ENCODE results near the gene TASOR2. TPM values are rescaled to one million over a fixed set of nuclear protein-coding genes. Genes with fewer than 3 reads are reported as not detected.

The TASOR2 gene
- total RNA-seq, 1 experiment from 2014 or later = 123 TPM

DNA sequence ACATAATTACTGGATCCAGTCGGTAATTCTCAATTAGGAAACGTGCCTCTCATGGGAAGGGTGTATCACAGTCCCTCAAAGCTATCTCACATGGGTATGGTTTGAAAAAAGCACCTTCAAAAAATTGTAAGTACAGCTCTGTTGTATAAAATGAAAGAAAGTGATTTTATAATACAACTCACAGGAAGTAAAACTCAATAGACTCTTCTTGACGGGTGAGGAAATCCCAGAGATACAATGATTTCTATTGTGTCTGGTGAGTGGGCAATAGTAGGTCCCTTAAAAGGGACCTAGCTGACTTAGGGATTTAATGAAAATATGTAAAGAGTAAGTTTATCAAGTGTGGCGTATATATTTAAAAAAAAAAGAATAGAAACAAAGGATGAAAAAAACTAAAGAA lies 27.0 kb downstream of the TASOR2 start:
- peak overlapping the region; percentile 64 for H3K27ac Mint-ChIP-seq (ENCODE audit: low read depth, unreplicated experiment)
- POLR2A ChIA-PET = interaction anchor here (0.7 to 3.3 kb wide), 6 partner anchors 15 to 194 kb away, joined by 3 to 28 read pairs (median 9); partner anchors contain the start of gene TASOR2
- H3K27me3 Mint-ChIP-seq (ENCODE audit: insufficient read depth, unreplicated experiment) = no peaks in the 10 kb centered on the region
- no peaks in the 10 kb centered on the region for H3K36me3 Mint-ChIP-seq (ENCODE audit: insufficient read depth, unreplicated experiment)
- intact Hi-C loops (cut with micrococcal nuclease) = no loop called here
- DNase-seq (ENCODE audit: unreplicated experiment) = no peak
- H3K9me3 Mint-ChIP-seq (ENCODE audit: unreplicated experiment) = no peaks in the 10 kb centered on the region
- H3K4me3 Mint-ChIP-seq (ENCODE audit: unreplicated experiment) = peak overlapping the region; percentile 16
- peaks cover 34% of the 10 kb centered on the region for H3K4me1 Mint-ChIP-seq (ENCODE audit: insufficient read depth, unreplicated experiment)
- BruUV-seq (replicated peaks) = no TSS peak
- TF ChIP-seq, protein P1, sequence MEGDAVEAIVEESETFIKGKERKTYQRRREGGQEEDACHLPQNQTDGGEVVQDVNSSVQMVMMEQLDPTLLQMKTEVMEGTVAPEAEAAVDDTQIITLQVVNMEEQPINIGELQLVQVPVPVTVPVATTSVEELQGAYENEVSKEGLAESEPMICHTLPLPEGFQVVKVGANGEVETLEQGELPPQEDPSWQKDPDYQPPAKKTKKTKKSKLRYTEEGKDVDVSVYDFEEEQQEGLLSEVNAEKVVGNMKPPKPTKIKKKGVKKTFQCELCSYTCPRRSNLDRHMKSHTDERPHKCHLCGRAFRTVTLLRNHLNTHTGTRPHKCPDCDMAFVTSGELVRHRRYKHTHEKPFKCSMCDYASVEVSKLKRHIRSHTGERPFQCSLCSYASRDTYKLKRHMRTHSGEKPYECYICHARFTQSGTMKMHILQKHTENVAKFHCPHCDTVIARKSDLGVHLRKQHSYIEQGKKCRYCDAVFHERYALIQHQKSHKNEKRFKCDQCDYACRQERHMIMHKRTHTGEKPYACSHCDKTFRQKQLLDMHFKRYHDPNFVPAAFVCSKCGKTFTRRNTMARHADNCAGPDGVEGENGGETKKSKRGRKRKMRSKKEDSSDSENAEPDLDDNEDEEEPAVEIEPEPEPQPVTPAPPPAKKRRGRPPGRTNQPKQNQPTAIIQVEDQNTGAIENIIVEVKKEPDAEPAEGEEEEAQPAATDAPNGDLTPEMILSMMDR (IDR thresholded peaks at IDR 0.05; ENCODE audit: unreplicated experiment) = no peak
- CTCF ChIA-PET = interaction anchor here (0.6 kb wide), 1 partner anchor 283 kb away, joined by 3 read pairs; no protein-coding TSS in a partner anchor

DNA sequence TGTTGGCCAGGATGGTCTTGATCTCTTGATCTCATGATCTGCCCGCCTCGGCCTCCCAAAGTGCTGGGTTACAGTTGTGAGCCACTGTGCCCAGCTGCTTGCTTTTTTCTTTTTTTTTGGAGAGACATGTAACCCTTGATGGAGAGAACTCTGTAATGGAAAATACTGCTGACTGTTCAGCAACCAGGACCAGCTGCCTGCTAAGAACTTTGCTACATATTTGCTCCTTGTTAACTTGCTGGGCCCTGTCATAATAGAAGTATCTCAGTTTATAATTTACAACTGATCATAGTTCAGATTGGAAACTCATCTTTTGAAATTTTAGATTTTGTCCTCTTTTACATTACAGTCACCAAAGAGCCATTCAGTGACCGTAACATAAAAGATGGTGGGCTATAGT lies 34.9 kb downstream of the TASOR2 start:
- ChIA-PET POLR2A (interaction anchor here (1.0 to 1.1 kb wide), 2 partner anchors 13 to 44 kb away, joined by 3 to 4 read pairs; no protein-coding TSS in a partner anchor), CTCF (interaction anchor here (0.7 kb wide), 1 partner anchor 59 kb away, joined by 3 read pairs; no protein-coding TSS in a partner anchor)
- Mint-ChIP-seq H3K27me3 (ENCODE audit: insufficient read depth, unreplicated experiment) (no peaks in the 10 kb centered on the region), H3K36me3 (ENCODE audit: insufficient read depth, unreplicated experiment) (peaks cover 22% of the 10 kb centered on the region), H3K4me1 (ENCODE audit: insufficient read depth, unreplicated experiment) (peaks cover 10% of the 10 kb centered on the region), H3K27ac (ENCODE audit: low read depth, unreplicated experiment) (no peak overlapping the region), H3K4me3 (ENCODE audit: unreplicated experiment) (no peak overlapping the region), H3K9me3 (ENCODE audit: unreplicated experiment) (no peaks in the 10 kb centered on the region)
- DNase-seq (ENCODE audit: unreplicated experiment) = no peak
- TF ChIP-seq, protein P1 (IDR thresholded peaks at IDR 0.05; ENCODE audit: unreplicated experiment) = no peak
- no TSS peak for BruUV-seq (replicated peaks)
- intact Hi-C loops (cut with micrococcal nuclease) = no loop called here

DNA sequence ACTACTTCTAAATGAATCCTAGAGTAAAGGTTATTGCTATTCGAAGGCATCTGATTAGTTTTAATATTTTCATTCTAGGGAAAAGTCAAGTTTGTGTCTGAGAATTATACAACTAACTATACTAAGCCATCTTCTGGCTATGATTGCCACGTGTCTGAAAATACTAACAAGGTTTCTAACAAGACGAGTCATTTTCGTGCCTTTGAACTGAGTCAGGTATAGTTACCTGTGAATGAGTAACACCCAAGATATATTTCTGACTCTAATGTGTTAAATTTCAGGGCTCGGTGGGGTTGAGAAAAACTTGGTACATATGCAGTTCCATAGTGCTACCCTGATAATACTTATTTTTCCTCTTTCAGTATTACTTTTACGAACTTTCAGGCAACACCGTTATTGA lies 35.5 kb downstream of the TASOR2 start:
- BruUV-seq (replicated peaks) = no TSS peak
- intact Hi-C loops (cut with micrococcal nuclease) = no loop called here
- peaks cover 27% of the 10 kb centered on the region for H3K36me3 Mint-ChIP-seq (ENCODE audit: insufficient read depth, unreplicated experiment)
- no peak overlapping the region for H3K4me3 Mint-ChIP-seq (ENCODE audit: unreplicated experiment)
- POLR2A ChIA-PET = no interaction called here
- peak; percentile 38 for DNase-seq (ENCODE audit: unreplicated experiment)
- TF ChIP-seq, protein P1 (IDR thresholded peaks at IDR 0.05; ENCODE audit: unreplicated experiment) = no peak
- no peaks in the 10 kb centered on the region for H3K9me3 Mint-ChIP-seq (ENCODE audit: unreplicated experiment)
- no peak overlapping the region for H3K27ac Mint-ChIP-seq (ENCODE audit: low read depth, unreplicated experiment)
- no peaks in the 10 kb centered on the region for H3K27me3 Mint-ChIP-seq (ENCODE audit: insufficient read depth, unreplicated experiment)
- peaks cover 5% of the 10 kb centered on the region for H3K4me1 Mint-ChIP-seq (ENCODE audit: insufficient read depth, unreplicated experiment)
- CTCF ChIA-PET = interaction anchor here (0.8 kb wide), 1 partner anchor 12 kb away, joined by 4 read pairs; no protein-coding TSS in a partner anchor

DNA sequence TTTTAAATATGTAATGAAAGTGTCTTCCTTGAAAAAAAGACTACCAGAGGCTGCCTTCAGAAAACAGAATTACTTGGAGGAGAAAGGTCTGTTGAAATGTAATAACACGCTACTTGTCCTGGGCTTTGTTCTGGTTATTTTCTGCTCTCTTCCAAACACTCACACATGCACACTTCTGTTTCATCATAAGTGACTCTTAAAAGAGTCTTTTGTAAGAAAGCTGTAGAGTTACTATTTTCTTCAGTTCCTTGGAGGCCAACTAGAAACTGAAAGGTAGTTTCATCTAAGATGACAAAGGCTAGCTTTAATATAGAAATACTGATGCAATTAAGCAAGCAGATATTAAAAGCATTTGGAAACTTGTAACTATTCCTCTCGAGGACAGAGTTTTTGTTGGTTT lies 39.1 kb downstream of the TASOR2 start:
- CTCF ChIA-PET = interaction anchor here (0.6 kb wide), 1 partner anchor 116 kb away, joined by 3 read pairs; no protein-coding TSS in a partner anchor
- BruUV-seq (replicated peaks) = no TSS peak
- intact Hi-C loops (cut with micrococcal nuclease) = no loop called here
- DNase-seq (ENCODE audit: unreplicated experiment) = no peak
- POLR2A ChIA-PET = interaction anchor here (0.6 to 1.3 kb wide), 2 partner anchors 18 to 277 kb away, joined by 3 to 4 read pairs; no protein-coding TSS in a partner anchor
- Mint-ChIP-seq H3K27ac (ENCODE audit: low read depth, unreplicated experiment) (peak overlapping the region; percentile 19), H3K4me3 (ENCODE audit: unreplicated experiment) (no peak overlapping the region), H3K9me3 (ENCODE audit: unreplicated experiment) (no peaks in the 10 kb centered on the region), H3K4me1 (ENCODE audit: insufficient read depth, unreplicated experiment) (no peaks in the 10 kb centered on the region), H3K36me3 (ENCODE audit: insufficient read depth, unreplicated experiment) (peaks cover 54% of the 10 kb centered on the region), H3K27me3 (ENCODE audit: insufficient read depth, unreplicated experiment) (no peaks in the 10 kb centered on the region)
- TF ChIP-seq, protein P1 (IDR thresholded peaks at IDR 0.05; ENCODE audit: unreplicated experiment) = no peak

All from MCF 10A (cell line).